WTC11 (cell line): Measurements from ENCODE around the gene FAM217B.

ENCODE experiments used
- NFYB ChIP-seq: sonication (generic); formaldehyde crosslinking; conservative IDR thresholded peaks from 2 replicates; pipeline ENCODE4 v1.8.0; 2022; ENCODE audit warnings: low read depth, missing genetic modification reagents
- ZNF281 ChIP-seq: sonication (generic); formaldehyde crosslinking; IDR thresholded peaks from 2 replicates; pipeline ENCODE4 v1.8.0; 2023; ENCODE audit warnings: mild to moderate bottlenecking, missing genetic modification reagents
- ZNF671 ChIP-seq: fragments of 250-450 bp; sonication (Bioruptor Pico); IDR thresholded peaks from 2 replicates; pipeline ENCODE4 v1.8.0; 2021; ENCODE audit warnings: mild to moderate bottlenecking
- TF ChIP-seq, protein P1 (sequence below): fragments of 200-600 bp; IDR thresholded peaks from 2 replicates; pipeline ENCODE4 v1.8.0; 2022; ENCODE audit warnings: antibody characterized with exemption
- TF ChIP-seq, protein P2 (sequence below): sonication (generic); formaldehyde crosslinking; IDR thresholded peaks from 2 replicates; pipeline ENCODE4 v1.8.1; 2022; ENCODE audit warnings: low read depth, missing genetic modification reagents, borderline replicate concordance
- TF ChIP-seq, protein P3 (sequence below): sonication (generic); formaldehyde crosslinking; IDR thresholded peaks from 2 replicates; pipeline ENCODE4 v1.8.0; 2022; ENCODE audit warnings: mild to moderate bottlenecking, missing genetic modification reagents

DNA sequence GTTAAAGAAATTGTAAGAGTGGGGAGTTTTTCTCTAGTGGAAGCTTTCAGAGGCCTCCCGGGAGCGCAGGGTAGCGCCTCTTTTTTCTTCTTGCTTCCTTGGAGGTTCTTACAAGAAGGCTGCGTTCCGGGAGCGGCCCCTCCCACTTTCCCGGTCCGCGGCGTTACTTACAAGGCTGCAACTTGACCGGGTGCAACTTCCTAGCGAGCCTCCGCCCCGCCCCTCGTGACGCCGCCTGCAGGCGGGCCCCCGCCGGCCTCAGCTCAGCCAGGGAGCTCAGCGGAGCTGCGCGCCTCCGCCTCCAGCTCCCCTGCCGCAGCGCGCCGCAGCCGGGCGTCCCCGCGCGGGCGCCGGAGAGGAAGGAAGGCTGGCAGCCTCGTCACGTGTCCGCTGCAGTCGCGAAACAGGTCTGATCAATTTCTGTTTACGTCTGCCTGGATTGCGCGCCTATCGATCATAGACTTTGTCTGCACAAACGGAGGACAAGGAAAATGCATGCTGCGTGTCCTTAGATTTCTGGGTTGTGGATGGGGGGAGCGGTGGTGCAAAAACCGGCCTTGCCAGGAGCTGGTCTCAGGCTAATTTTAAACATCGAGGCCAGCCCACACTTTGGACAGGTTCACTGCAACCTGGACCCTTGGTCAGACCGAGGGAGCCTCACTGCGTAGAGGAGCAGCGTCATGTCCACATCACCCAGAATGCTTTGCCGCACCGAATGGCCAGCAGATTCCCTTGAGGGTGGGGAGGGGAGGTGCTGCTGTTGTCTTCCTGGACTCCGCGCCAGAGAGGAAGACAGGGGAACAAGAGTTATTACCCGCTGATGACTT lies at the start of gene FAM217B, which contains the start of gene PPP1R3D:
- TF ChIP-seq, protein P1, sequence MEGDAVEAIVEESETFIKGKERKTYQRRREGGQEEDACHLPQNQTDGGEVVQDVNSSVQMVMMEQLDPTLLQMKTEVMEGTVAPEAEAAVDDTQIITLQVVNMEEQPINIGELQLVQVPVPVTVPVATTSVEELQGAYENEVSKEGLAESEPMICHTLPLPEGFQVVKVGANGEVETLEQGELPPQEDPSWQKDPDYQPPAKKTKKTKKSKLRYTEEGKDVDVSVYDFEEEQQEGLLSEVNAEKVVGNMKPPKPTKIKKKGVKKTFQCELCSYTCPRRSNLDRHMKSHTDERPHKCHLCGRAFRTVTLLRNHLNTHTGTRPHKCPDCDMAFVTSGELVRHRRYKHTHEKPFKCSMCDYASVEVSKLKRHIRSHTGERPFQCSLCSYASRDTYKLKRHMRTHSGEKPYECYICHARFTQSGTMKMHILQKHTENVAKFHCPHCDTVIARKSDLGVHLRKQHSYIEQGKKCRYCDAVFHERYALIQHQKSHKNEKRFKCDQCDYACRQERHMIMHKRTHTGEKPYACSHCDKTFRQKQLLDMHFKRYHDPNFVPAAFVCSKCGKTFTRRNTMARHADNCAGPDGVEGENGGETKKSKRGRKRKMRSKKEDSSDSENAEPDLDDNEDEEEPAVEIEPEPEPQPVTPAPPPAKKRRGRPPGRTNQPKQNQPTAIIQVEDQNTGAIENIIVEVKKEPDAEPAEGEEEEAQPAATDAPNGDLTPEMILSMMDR = no peak
- TF ChIP-seq NFYB (no peak), ZNF671 (CRISPR knock-in tag) (no peak), ZNF281 (CRISPR knock-in tag) (no peak)
- TF ChIP-seq, protein P2, sequence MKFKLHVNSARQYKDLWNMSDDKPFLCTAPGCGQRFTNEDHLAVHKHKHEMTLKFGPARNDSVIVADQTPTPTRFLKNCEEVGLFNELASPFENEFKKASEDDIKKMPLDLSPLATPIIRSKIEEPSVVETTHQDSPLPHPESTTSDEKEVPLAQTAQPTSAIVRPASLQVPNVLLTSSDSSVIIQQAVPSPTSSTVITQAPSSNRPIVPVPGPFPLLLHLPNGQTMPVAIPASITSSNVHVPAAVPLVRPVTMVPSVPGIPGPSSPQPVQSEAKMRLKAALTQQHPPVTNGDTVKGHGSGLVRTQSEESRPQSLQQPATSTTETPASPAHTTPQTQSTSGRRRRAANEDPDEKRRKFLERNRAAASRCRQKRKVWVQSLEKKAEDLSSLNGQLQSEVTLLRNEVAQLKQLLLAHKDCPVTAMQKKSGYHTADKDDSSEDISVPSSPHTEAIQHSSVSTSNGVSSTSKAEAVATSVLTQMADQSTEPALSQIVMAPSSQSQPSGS = no peak
- TF ChIP-seq, protein P3, sequence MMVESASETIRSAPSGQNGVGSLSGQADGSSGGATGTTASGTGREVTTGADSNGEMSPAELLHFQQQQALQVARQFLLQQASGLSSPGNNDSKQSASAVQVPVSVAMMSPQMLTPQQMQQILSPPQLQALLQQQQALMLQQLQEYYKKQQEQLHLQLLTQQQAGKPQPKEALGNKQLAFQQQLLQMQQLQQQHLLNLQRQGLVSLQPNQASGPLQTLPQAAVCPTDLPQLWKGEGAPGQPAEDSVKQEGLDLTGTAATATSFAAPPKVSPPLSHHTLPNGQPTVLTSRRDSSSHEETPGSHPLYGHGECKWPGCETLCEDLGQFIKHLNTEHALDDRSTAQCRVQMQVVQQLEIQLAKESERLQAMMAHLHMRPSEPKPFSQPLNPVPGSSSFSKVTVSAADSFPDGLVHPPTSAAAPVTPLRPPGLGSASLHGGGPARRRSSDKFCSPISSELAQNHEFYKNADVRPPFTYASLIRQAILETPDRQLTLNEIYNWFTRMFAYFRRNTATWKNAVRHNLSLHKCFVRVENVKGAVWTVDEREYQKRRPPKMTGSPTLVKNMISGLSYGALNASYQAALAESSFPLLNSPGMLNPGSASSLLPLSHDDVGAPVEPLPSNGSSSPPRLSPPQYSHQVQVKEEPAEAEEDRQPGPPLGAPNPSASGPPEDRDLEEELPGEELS (CRISPR knock-in tag) = no peak
